ACC112 (cell line): Measurements from ENCODE around the gene ULK4.

ENCODE experiments used
- H2AFZ ChIP-seq: fragments of 200-600 bp; sonication (generic); one replicate; pipeline ENCODE4 v1.6.0; 2017; ENCODE audit warnings: antibody characterized with exemption, low read length; ENCODE audit not compliant: unreplicated experiment
- H3K27ac ChIP-seq: fragments of 200-600 bp; sonication (generic); 2 replicates; pipeline ENCODE4 v1.5.1; 2014; ENCODE audit warnings: low read depth, mild to moderate bottlenecking, antibody characterized with exemption, low read length, moderate library complexity
- H3K27me3 ChIP-seq: fragments of 200-600 bp; sonication (generic); 2 replicates; pipeline ENCODE4 v1.6.1; 2014; ENCODE audit warnings: mild to moderate bottlenecking, antibody characterized with exemption, low read length, moderate library complexity, mixed read lengths; ENCODE audit not compliant: insufficient read depth
- H3K36me3 ChIP-seq: fragments of 200-600 bp; sonication (generic); 2 replicates; pipeline ENCODE4 v1.6.1; 2016; ENCODE audit warnings: mild to moderate bottlenecking, antibody characterized with exemption, low read length, moderate library complexity, mixed read lengths; ENCODE audit not compliant: insufficient read depth
- H3K4me1 ChIP-seq: fragments of 200-600 bp; sonication (generic); one replicate; pipeline ENCODE4 v1.6.1; 2016; ENCODE audit warnings: low read length, mixed read lengths; ENCODE audit not compliant: insufficient read depth, unreplicated experiment, control insufficient read depth
- H3K4me3 ChIP-seq: fragments of 200-600 bp; sonication (generic); 2 replicates; pipeline ENCODE4 v1.5.1; 2014; ENCODE audit warnings: mild to moderate bottlenecking, low read depth, low read length
- H3K79me2 ChIP-seq: fragments of 200-600 bp; sonication (generic); one replicate; pipeline ENCODE4 v1.6.0; 2016; ENCODE audit warnings: low read length; ENCODE audit not compliant: control insufficient read depth, unreplicated experiment, insufficient read depth

ULK4 gene

GRCh38 chr3:41532976-41533375 is 428.9 kb downstream of the ULK4 start:
- no peaks in the 10 kb centered on the region for H3K4me1 ChIP-seq
- no peaks in the 10 kb centered on the region for H3K79me2 ChIP-seq
- H3K27me3 ChIP-seq = no peaks in the 10 kb centered on the region
- H2AFZ ChIP-seq = no peak overlapping the region
- H3K27ac ChIP-seq = no peak overlapping the region
- no peaks in the 10 kb centered on the region for H3K36me3 ChIP-seq
- H3K4me3 ChIP-seq = no peak overlapping the region

- Histone ChIP-seq H3K27ac (no peak overlapping the region), H3K79me2 (no peaks in the 10 kb centered on the region), H2AFZ (no peak overlapping the region), H3K4me1 (no peaks in the 10 kb centered on the region), H3K27me3 (no peaks in the 10 kb centered on the region), H3K4me3 (no peak overlapping the region), H3K36me3 (no peaks in the 10 kb centered on the region)
These were observed 434.8 kb downstream of the ULK4 start for GRCh38 chr3:41526995-41527573.

- H3K4me1 ChIP-seq = no peaks in the 10 kb centered on the region
- H2AFZ ChIP-seq = no peak overlapping the region
- H3K36me3 ChIP-seq = no peaks in the 10 kb centered on the region
- no peaks in the 10 kb centered on the region for H3K79me2 ChIP-seq
- no peaks in the 10 kb centered on the region for H3K27me3 ChIP-seq
- H3K27ac ChIP-seq = no peak overlapping the region
- H3K4me3 ChIP-seq = no peak overlapping the region
These were observed 436.4 kb downstream of the ULK4 start for GRCh38 chr3:41525303-41526064.

GRCh38 chr3:41523897-41524296 is 438.0 kb downstream of the ULK4 start:
- Histone ChIP-seq H3K4me3 (no peak overlapping the region), H3K36me3 (no peaks in the 10 kb centered on the region), H2AFZ (no peak overlapping the region), H3K79me2 (no peaks in the 10 kb centered on the region), H3K4me1 (no peaks in the 10 kb centered on the region), H3K27ac (no peak overlapping the region), H3K27me3 (no peaks in the 10 kb centered on the region)

GRCh38 chr3:41522612-41523011 is 439.3 kb downstream of the ULK4 start:
- no peak overlapping the region for H3K4me3 ChIP-seq
- no peaks in the 10 kb centered on the region for H3K79me2 ChIP-seq
- H3K27ac ChIP-seq = no peak overlapping the region
- H3K4me1 ChIP-seq = no peaks in the 10 kb centered on the region
- no peaks in the 10 kb centered on the region for H3K36me3 ChIP-seq
- H3K27me3 ChIP-seq = no peaks in the 10 kb centered on the region
- no peak overlapping the region for H2AFZ ChIP-seq

- Histone ChIP-seq H3K27ac (no peak overlapping the region), H3K4me1 (no peaks in the 10 kb centered on the region), H3K27me3 (no peaks in the 10 kb centered on the region), H2AFZ (no peak overlapping the region), H3K36me3 (no peaks in the 10 kb centered on the region), H3K4me3 (no peak overlapping the region), H3K79me2 (no peaks in the 10 kb centered on the region)
These were observed 440.8 kb downstream of the ULK4 start for GRCh38 chr3:41521010-41521655.

GRCh38 chr3:41519746-41520145 is 442.2 kb downstream of the ULK4 start:
- Histone ChIP-seq H3K4me1 (no peaks in the 10 kb centered on the region), H2AFZ (no peak overlapping the region), H3K79me2 (no peaks in the 10 kb centered on the region), H3K4me3 (no peak overlapping the region), H3K27ac (no peak overlapping the region), H3K27me3 (no peaks in the 10 kb centered on the region), H3K36me3 (no peaks in the 10 kb centered on the region)

- no peak overlapping the region for H2AFZ ChIP-seq
- no peaks in the 10 kb centered on the region for H3K27me3 ChIP-seq
- no peaks in the 10 kb centered on the region for H3K79me2 ChIP-seq
- no peaks in the 10 kb centered on the region for H3K4me1 ChIP-seq
- no peaks in the 10 kb centered on the region for H3K36me3 ChIP-seq
- H3K4me3 ChIP-seq = no peak overlapping the region
- no peak overlapping the region for H3K27ac ChIP-seq
These were observed 443.3 kb downstream of the ULK4 start for GRCh38 chr3:41518626-41519025.

- H3K27me3 ChIP-seq = no peaks in the 10 kb centered on the region
- no peak overlapping the region for H3K4me3 ChIP-seq
- H3K36me3 ChIP-seq = no peaks in the 10 kb centered on the region
- H2AFZ ChIP-seq = no peak overlapping the region
- H3K4me1 ChIP-seq = no peaks in the 10 kb centered on the region
- H3K27ac ChIP-seq = no peak overlapping the region
- H3K79me2 ChIP-seq = no peaks in the 10 kb centered on the region
These were observed 453.7 kb downstream of the ULK4 start for GRCh38 chr3:41508063-41508696.

GRCh38 chr3:41507336-41508062 is 454.4 kb downstream of the ULK4 start:
- Histone ChIP-seq H3K27me3 (no peaks in the 10 kb centered on the region), H2AFZ (no peak overlapping the region), H3K27ac (no peak overlapping the region), H3K4me1 (no peaks in the 10 kb centered on the region), H3K36me3 (no peaks in the 10 kb centered on the region), H3K4me3 (no peak overlapping the region), H3K79me2 (no peaks in the 10 kb centered on the region)
